Upper lobe of right lung (tissue), 1 donor: ENCODE data around the gene ASB5. TPM values are rescaled to one million over a fixed set of nuclear protein-coding genes. Genes with fewer than 3 reads are reported as not detected.
"Not testable (repeated sequence)": the region's sequence is repeated elsewhere in the genome, so short reads cannot be mapped to it uniquely, and the experiment has no call there.

ENCODE experiments used
- ATAC-seq: fragments of 200-7000 bp; cut with Tn5 transposase; one replicate; pipeline ENCODE4 v1.9.1; 2020; ENCODE audit warnings: mild to moderate bottlenecking, moderate library complexity
- DNase-seq: peaks from one replicate; pipeline ENCODE4 v3.0.0-alpha.2; 2020
- H3K27ac ChIP-seq: fragments of 200-600 bp; one replicate; pipeline ENCODE4 v1.8.0; 2022
- H3K27me3 ChIP-seq: fragments of 200-600 bp; one replicate; pipeline ENCODE4 v1.8.0; 2022; ENCODE audit warnings: mild to moderate bottlenecking
- H3K36me3 ChIP-seq: fragments of 200-600 bp; one replicate; pipeline ENCODE4 v1.8.0; 2022
- H3K4me1 ChIP-seq: fragments of 200-600 bp; one replicate; pipeline ENCODE4 v1.8.0; 2022
- H3K4me3 ChIP-seq: fragments of 200-600 bp; one replicate; pipeline ENCODE4 v1.8.0; 2022; ENCODE audit warnings: mild to moderate bottlenecking
- H3K9me3 ChIP-seq: fragments of 200-600 bp; one replicate; pipeline ENCODE4 v1.8.0; 2022
- intact Hi-C: fragments of 100-400 bp; cut with DNase I; formaldehyde crosslinking; loops from one replicate; pipeline ENCODE4 v1.11.0; 2022
- total RNA-seq: library from RNA; stranded (reverse); fragmentation: NEBNext Ultra II Directional; extraction: Animal tissue kit (Norgen Biotek cat#: 25700); gene quantifications from one replicate; pipeline ENCODE4 v1.2.1, GENCODE V29; 2021
- TF ChIP-seq, protein P1 (sequence below): fragments of 200-600 bp; IDR thresholded peaks from one replicate; pipeline ENCODE4 v1.8.0; 2022; ENCODE audit warnings: antibody characterized with exemption
- donor health status: DM: no; HTN: yes; CAD: no; lungs with severe emphysema.

ASB5 gene
- total RNA-seq, 1 donor from 2014 or later, result not detected

DNA sequence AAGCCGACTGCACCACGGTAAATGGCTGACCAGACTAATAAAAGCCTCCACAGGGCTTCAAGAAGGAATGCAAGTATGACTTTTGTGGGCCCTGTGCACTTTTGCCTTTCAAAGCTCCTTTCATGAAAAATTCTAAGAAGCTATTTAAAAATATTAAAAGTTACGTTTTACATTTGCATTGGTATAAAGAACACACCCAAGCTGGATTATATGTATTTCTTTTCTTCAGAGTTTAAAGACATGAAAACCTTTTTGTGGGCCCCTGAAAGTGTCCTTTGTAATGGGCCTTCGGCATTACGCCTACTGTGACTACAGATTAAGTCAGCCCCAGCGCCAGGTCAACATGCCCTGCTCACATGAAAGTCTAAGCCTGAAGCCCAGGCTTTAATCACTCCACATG is 20.5 kb upstream of the ASB5 start:
- H3K4me3 ChIP-seq, result no peak overlapping the region
- no peak overlapping the region for H3K27ac ChIP-seq
- no peaks in the 10 kb centered on the region for H3K27me3 ChIP-seq
- intact Hi-C loops, result no loop called here
- no peaks in the 10 kb centered on the region for H3K9me3 ChIP-seq
- TF ChIP-seq, protein P1, sequence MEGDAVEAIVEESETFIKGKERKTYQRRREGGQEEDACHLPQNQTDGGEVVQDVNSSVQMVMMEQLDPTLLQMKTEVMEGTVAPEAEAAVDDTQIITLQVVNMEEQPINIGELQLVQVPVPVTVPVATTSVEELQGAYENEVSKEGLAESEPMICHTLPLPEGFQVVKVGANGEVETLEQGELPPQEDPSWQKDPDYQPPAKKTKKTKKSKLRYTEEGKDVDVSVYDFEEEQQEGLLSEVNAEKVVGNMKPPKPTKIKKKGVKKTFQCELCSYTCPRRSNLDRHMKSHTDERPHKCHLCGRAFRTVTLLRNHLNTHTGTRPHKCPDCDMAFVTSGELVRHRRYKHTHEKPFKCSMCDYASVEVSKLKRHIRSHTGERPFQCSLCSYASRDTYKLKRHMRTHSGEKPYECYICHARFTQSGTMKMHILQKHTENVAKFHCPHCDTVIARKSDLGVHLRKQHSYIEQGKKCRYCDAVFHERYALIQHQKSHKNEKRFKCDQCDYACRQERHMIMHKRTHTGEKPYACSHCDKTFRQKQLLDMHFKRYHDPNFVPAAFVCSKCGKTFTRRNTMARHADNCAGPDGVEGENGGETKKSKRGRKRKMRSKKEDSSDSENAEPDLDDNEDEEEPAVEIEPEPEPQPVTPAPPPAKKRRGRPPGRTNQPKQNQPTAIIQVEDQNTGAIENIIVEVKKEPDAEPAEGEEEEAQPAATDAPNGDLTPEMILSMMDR, result no peak
- no peaks in the 10 kb centered on the region for H3K36me3 ChIP-seq
- ATAC-seq (no peak), DNase-seq (no peak)
- H3K4me1 ChIP-seq, result no peaks in the 10 kb centered on the region

DNA sequence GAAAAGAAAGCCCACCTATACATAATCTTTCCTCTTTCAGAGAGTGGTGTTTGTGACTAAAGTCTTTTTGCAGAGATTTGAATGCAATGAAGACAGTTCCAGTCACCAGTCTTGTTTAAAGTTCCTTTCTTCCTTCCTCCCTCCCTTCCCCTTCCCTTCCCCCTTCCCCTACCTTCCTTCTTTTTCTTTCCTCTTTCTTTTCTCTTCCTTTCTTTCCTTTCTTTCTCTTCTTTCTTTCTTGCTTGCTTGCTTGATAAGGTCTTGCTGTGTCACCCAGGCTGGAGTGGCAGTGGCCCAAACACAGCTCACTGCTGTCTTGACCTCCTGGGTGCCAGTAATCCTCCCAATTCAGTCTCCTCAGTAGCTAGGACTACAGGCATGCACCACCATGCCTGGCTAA is 19.0 kb upstream of the ASB5 start:
- DNase-seq, result no peak
- intact Hi-C loops, result no loop called here
- Histone ChIP-seq H3K4me3 (no peak overlapping the region), H3K4me1 (no peaks in the 10 kb centered on the region), H3K27ac (no peak overlapping the region), H3K27me3 (no peaks in the 10 kb centered on the region), H3K36me3 (no peaks in the 10 kb centered on the region), H3K9me3 (no peaks in the 10 kb centered on the region)
- TF ChIP-seq, protein P1, result no peak
- no peak for ATAC-seq

- intact Hi-C loops, result no loop called here
- TF ChIP-seq, protein P1, result no peak
- no peak for ATAC-seq
Observed at GRCh38 chr4:176287546-176287945, 18.5 kb upstream of the ASB5 start.

GRCh38 chr4:176286728-176287127 is 17.7 kb upstream of the ASB5 start:
- H3K36me3 ChIP-seq, result no peaks in the 10 kb centered on the region
- no peak for ATAC-seq
- TF ChIP-seq, protein P1, result no peak
- no peaks in the 10 kb centered on the region for H3K9me3 ChIP-seq
- no peak for DNase-seq
- H3K4me1 ChIP-seq, result no peaks in the 10 kb centered on the region
- intact Hi-C loops, result no loop called here
- no peaks in the 10 kb centered on the region for H3K27me3 ChIP-seq
- no peak overlapping the region for H3K4me3 ChIP-seq
- H3K27ac ChIP-seq, result no peak overlapping the region

More at GRCh38 chr4:176287546-176287945, 18.5 kb upstream of the ASB5 start:
- H3K9me3 ChIP-seq, result no peaks in the 10 kb centered on the region
- H3K4me3 ChIP-seq, result no peak overlapping the region
- no peaks in the 10 kb centered on the region for H3K36me3 ChIP-seq
- DNase-seq, result no peak
- H3K27ac ChIP-seq, result no peak overlapping the region
- H3K27me3 ChIP-seq, result no peaks in the 10 kb centered on the region
- no peaks in the 10 kb centered on the region for H3K4me1 ChIP-seq

DNA sequence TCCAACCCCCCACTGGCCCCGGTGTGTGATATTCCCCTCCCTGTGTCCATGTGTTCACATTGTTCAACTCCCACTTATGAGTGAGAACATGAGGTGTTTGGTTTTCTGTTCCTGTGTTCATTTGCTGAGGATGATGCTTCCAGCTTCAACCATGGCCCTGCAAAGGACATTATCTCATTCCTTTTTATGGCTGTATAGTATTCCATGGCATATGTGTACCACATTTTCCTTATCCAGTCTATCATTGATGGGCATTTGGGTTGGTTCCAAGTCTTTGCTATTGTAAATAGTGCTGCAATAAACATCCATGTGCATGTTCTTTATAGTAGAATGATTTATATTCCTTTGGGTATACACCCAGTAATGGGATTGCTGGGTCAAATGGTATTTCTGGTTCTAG is 10.5 kb upstream of the ASB5 start:
- H3K36me3 ChIP-seq, H3K4me3 ChIP-seq, ATAC-seq, H3K27me3 ChIP-seq, intact Hi-C loops, H3K27ac ChIP-seq, H3K4me1 ChIP-seq, DNase-seq, H3K9me3 ChIP-seq: not testable (repeated sequence)

DNA sequence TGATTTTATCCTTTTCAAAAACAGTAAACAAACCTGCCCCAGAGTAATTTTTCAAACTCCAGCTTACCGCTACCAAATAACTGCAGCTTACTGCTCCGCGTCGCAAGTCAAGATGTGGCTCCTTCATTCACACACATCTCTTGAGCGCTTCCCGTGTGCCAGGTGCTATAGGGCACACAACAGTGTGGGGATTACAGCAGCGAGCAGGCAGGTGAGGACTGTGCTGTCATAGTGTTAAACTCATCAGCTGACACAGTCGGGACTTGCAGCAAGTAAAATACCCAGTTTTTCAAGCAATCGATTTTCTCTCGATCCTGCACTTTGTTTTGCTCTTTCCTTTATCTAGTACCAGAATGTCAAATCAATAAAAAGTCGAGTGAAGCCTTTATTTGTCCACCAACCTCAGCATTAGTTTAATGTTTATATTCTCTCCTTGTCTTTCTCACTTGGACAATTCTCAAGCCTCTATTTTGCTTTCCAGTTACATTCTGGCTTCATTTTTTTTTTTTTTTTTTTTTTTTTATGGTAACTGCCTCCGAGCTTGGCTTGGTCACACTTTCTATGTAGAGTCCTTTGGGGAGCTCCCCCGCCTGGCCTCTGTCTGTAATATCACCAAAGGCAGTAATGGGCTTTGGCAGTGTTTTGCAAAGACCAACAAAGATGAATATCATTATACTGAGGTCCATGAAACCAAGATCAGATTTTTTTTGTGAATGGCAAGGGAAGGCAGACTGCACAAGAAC is 8.3 kb upstream of the ASB5 start:
- DNase-seq (no peak), ATAC-seq (peak; percentile 79)
- Histone ChIP-seq H3K4me1 (no peaks in the 10 kb centered on the region), H3K27ac (no peak overlapping the region), H3K36me3 (no peaks in the 10 kb centered on the region), H3K4me3 (no peak overlapping the region), H3K27me3 (no peaks in the 10 kb centered on the region), H3K9me3 (no peaks in the 10 kb centered on the region)
- TF ChIP-seq, protein P1, result peak; percentile 41
- intact Hi-C loops, result no loop called here
